ENCODE results near the gene TOX2. TPM values are rescaled to one million over a fixed set of nuclear protein-coding genes. Genes with fewer than 3 reads are reported as not detected.

The TOX2 gene
- total RNA-seq, 1 experiment from 2014 or later, result not detected

DNA sequence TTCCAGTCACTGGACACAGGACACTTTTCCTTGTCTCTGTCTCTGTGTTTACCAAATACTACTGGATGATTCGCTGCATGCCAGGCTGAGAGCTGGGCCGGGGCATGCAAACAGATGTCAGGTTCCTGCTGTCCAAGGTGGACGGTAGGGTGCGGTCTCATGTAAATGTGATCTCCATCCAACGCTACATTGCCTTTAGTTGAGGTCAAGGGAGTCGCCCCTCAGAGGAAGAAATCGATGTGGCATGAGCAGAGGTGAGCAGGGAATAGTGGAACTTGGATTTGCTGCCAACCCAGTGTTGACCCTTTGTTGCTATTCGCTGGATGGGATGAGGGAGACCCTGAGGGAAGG, 9.8 kb upstream of the TOX2 start:
- no peak for TF ChIP-seq CTCF (IDR thresholded peaks at IDR 0.05; ENCODE audit: insufficient read depth in 1 of 2, low read depth in 1 of 2, low read length in 1 of 2, severe bottlenecking in 1 of 2, unreplicated experiment in 1 of 2)
- Histone ChIP-seq H3K4me3 (ENCODE audit: low read depth, low read length) (no peak overlapping the region), H3K36me3 (ENCODE audit: control insufficient read depth, insufficient read depth, low read length) (no peaks in the 10 kb centered on the region), H3K27me3 (replicated peaks; ENCODE audit: control insufficient read depth, insufficient read depth, low read length) (no peaks in the 10 kb centered on the region), H3K9me3 (peaks cover 10% of the 10 kb centered on the region), H3K4me1 (peaks cover 4% of the 10 kb centered on the region; the same call in 1 of the 2 replicates)
- Mint-ChIP-seq H3K4me3 (ENCODE audit: unreplicated experiment) (no peak overlapping the region), H3K27me3 (ENCODE audit: insufficient read depth, unreplicated experiment) (peaks cover 8% of the 10 kb centered on the region), H3K4me1 (ENCODE audit: low read depth, unreplicated experiment) (no peaks in the 10 kb centered on the region), H3K36me3 (ENCODE audit: insufficient read depth, unreplicated experiment) (no peaks in the 10 kb centered on the region), H3K9me3 (ENCODE audit: unreplicated experiment) (peaks cover 21% of the 10 kb centered on the region), H3K27ac (ENCODE audit: unreplicated experiment) (no peak overlapping the region)
- ChIA-PET CTCF (no interaction called here), POLR2A (no interaction called here)
- DNase-seq, result no peak
- BruUV-seq (replicated peaks), result no TSS peak
- intact Hi-C loops (cut with micrococcal nuclease; ENCODE audit: unreplicated experiment), result no loop called here

GRCh38 chr20:43906505-43907034, 8.1 kb upstream of the TOX2 start:
- DNase-seq, result no peak
- H3K4me3 Mint-ChIP-seq (ENCODE audit: unreplicated experiment), result no peak overlapping the region
- no TSS peak for BruUV-seq (replicated peaks)
- no peaks in the 10 kb centered on the region for H3K4me1 Mint-ChIP-seq (ENCODE audit: low read depth, unreplicated experiment)
- H3K27me3 Mint-ChIP-seq (ENCODE audit: insufficient read depth, unreplicated experiment), result peaks cover 8% of the 10 kb centered on the region
- TF ChIP-seq CTCF (IDR thresholded peaks at IDR 0.05; ENCODE audit: insufficient read depth in 1 of 2, low read depth in 1 of 2, low read length in 1 of 2, severe bottlenecking in 1 of 2, unreplicated experiment in 1 of 2), result no peak
- H3K9me3 ChIP-seq, result peaks cover 10% of the 10 kb centered on the region
- H3K9me3 Mint-ChIP-seq (ENCODE audit: unreplicated experiment), result peaks cover 21% of the 10 kb centered on the region
- H3K27ac Mint-ChIP-seq (ENCODE audit: unreplicated experiment), result no peak overlapping the region
- H3K27me3 ChIP-seq (replicated peaks; ENCODE audit: control insufficient read depth, insufficient read depth, low read length), result no peaks in the 10 kb centered on the region
- ChIA-PET POLR2A (no interaction called here), CTCF (no interaction called here)
- H3K36me3 Mint-ChIP-seq (ENCODE audit: insufficient read depth, unreplicated experiment), result no peaks in the 10 kb centered on the region
- no peak overlapping the region for H3K4me3 ChIP-seq (ENCODE audit: low read depth, low read length)
- intact Hi-C loops (cut with micrococcal nuclease; ENCODE audit: unreplicated experiment), result no loop called here
- H3K36me3 ChIP-seq (ENCODE audit: control insufficient read depth, insufficient read depth, low read length), result no peaks in the 10 kb centered on the region
- H3K4me1 ChIP-seq, result peaks cover 4% of the 10 kb centered on the region; the same call in 1 of the 2 replicates

- CTCF ChIA-PET, result interaction anchor here (0.6 kb wide), 1 partner anchor 16 kb away, joined by 6 read pairs; no protein-coding TSS in a partner anchor
- intact Hi-C loops (cut with micrococcal nuclease; ENCODE audit: unreplicated experiment), result no loop called here
- Histone ChIP-seq H3K9me3 (peaks cover 36% of the 10 kb centered on the region), H3K4me3 (ENCODE audit: low read depth, low read length) (no peak overlapping the region), H3K36me3 (ENCODE audit: control insufficient read depth, insufficient read depth, low read length) (no peaks in the 10 kb centered on the region), H3K27me3 (replicated peaks; ENCODE audit: control insufficient read depth, insufficient read depth, low read length) (no peaks in the 10 kb centered on the region), H3K4me1 (peaks cover 4% of the 10 kb centered on the region; the same call in 1 of the 2 replicates)
- H3K4me1 Mint-ChIP-seq (ENCODE audit: low read depth, unreplicated experiment), result no peaks in the 10 kb centered on the region
- no peaks in the 10 kb centered on the region for H3K36me3 Mint-ChIP-seq (ENCODE audit: insufficient read depth, unreplicated experiment)
- no peak for TF ChIP-seq CTCF (IDR thresholded peaks at IDR 0.05; ENCODE audit: insufficient read depth in 1 of 2, low read depth in 1 of 2, low read length in 1 of 2, severe bottlenecking in 1 of 2, unreplicated experiment in 1 of 2)
- H3K4me3 Mint-ChIP-seq (ENCODE audit: unreplicated experiment), result no peak overlapping the region
- POLR2A ChIA-PET, result no interaction called here
- DNase-seq, result peak in 1 of 2 experiments; percentile 16
- BruUV-seq (replicated peaks), result no TSS peak
- no peak overlapping the region for H3K27ac Mint-ChIP-seq (ENCODE audit: unreplicated experiment)
- H3K9me3 Mint-ChIP-seq (ENCODE audit: unreplicated experiment), result peaks cover 44% of the 10 kb centered on the region
- H3K27me3 Mint-ChIP-seq (ENCODE audit: insufficient read depth, unreplicated experiment), result peaks cover 10% of the 10 kb centered on the region
Measured at GRCh38 chr20:43909211-43909610, 5.4 kb upstream of the TOX2 start.

Measured in Caco-2 (cell line).